ENCODE measurements around the gene FAN1. TPM values are rescaled to one million over a fixed set of nuclear protein-coding genes. Genes with fewer than 3 reads are reported as not detected.

FAN1 gene
- total and polyA plus RNA-seq, 2 donors from 2014 or later, result 11.4 to 23.7 TPM

Other genes starting within 250 kb of the FAN1 start
- gene MTMR10, start 87.7 kb downstream of the FAN1 start, total RNA-seq, result 70.4 TPM
- 26.2 TPM for gene MTMR10, start 87.7 kb downstream of the FAN1 start, polyA plus RNA-seq (ENCODE audit: insufficient read depth, low read depth, low replicate concordance)
- gene TRPM1, start 197.8 kb downstream of the FAN1 start, total RNA-seq, result not detected
- gene TRPM1, start 197.8 kb downstream of the FAN1 start, polyA plus RNA-seq (ENCODE audit: insufficient read depth, low read depth, low replicate concordance), result 1.3 TPM

All from kidney (tissue), 2 donors.